ENCODE measurements around the gene KASH5.

Gene KASH5

GRCh38 chr19:49432141-49433073 is 44.4 kb downstream of the KASH5 start:
- Histone ChIP-seq H3K4me3 (ENCODE audit: low read depth, low read length) (no peak overlapping the region), H3K9me3 (ENCODE audit: severe bottlenecking) (no peaks in the 10 kb centered on the region), H3K27ac (no peak overlapping the region), H3K36me3 (peaks cover 75% of the 10 kb centered on the region), H3K27me3 (ENCODE audit: insufficient read depth, low read depth, severe bottlenecking) (no peaks in the 10 kb centered on the region)
- TF ChIP-seq CTCF (IDR thresholded peaks at IDR 0.05; ENCODE audit: low read depth, low read length), result no peak
- no peak for DNase-seq

GRCh38 chr19:49433240-49433901 is 45.3 kb downstream of the KASH5 start:
- no peak for TF ChIP-seq CTCF (IDR thresholded peaks at IDR 0.05; ENCODE audit: low read depth, low read length)

GRCh38 chr19:49434907-49435583 is 47.0 kb downstream of the KASH5 start:
- peaks cover 66% of the 10 kb centered on the region for H3K36me3 ChIP-seq
- H3K27me3 ChIP-seq (ENCODE audit: insufficient read depth, low read depth, severe bottlenecking), result no peaks in the 10 kb centered on the region
- peak overlapping the region; percentile 51 for H3K27ac ChIP-seq
- TF ChIP-seq CTCF (IDR thresholded peaks at IDR 0.05; ENCODE audit: low read depth, low read length), result no peak
- H3K4me3 ChIP-seq (ENCODE audit: low read depth, low read length), result no peak overlapping the region
- no peaks in the 10 kb centered on the region for H3K9me3 ChIP-seq (ENCODE audit: severe bottlenecking)
- DNase-seq, result no peak

More at GRCh38 chr19:49433240-49433901, 45.3 kb downstream of the KASH5 start:
- Histone ChIP-seq H3K27me3 (ENCODE audit: insufficient read depth, low read depth, severe bottlenecking) (no peaks in the 10 kb centered on the region), H3K9me3 (ENCODE audit: severe bottlenecking) (no peaks in the 10 kb centered on the region), H3K36me3 (peaks cover 75% of the 10 kb centered on the region), H3K4me3 (ENCODE audit: low read depth, low read length) (no peak overlapping the region), H3K27ac (no peak overlapping the region)
- no peak for DNase-seq

- Histone ChIP-seq H3K4me3 (ENCODE audit: low read depth, low read length) (no peak overlapping the region), H3K27me3 (ENCODE audit: insufficient read depth, low read depth, severe bottlenecking) (no peaks in the 10 kb centered on the region), H3K9me3 (ENCODE audit: severe bottlenecking) (no peaks in the 10 kb centered on the region), H3K36me3 (peaks cover 60% of the 10 kb centered on the region), H3K27ac (peak overlapping the region; percentile 51)
- no peak for TF ChIP-seq CTCF (IDR thresholded peaks at IDR 0.05; ENCODE audit: low read depth, low read length)
- no peak for DNase-seq
Measured at GRCh38 chr19:49435670-49436069, 47.6 kb downstream of the KASH5 start.

GRCh38 chr19:49436381-49437017 is 48.5 kb downstream of the KASH5 start:
- no peak for TF ChIP-seq CTCF (IDR thresholded peaks at IDR 0.05; ENCODE audit: low read depth, low read length)
- Histone ChIP-seq H3K27me3 (ENCODE audit: insufficient read depth, low read depth, severe bottlenecking) (no peaks in the 10 kb centered on the region), H3K9me3 (ENCODE audit: severe bottlenecking) (no peaks in the 10 kb centered on the region), H3K36me3 (peaks cover 52% of the 10 kb centered on the region), H3K4me3 (ENCODE audit: low read depth, low read length) (peak overlapping the region; percentile 18), H3K27ac (peak overlapping the region; percentile 84)
- peak; percentile 56 for DNase-seq

All from WERI-Rb-1 (cell line).